Keratinocyte (primary cell): Measurements from ENCODE around the gene BCS1L. TPM values are rescaled to one million over a fixed set of nuclear protein-coding genes. Genes with fewer than 3 reads are reported as not detected.

Experiments used
- DNase-seq: peaks from one replicate; pipeline ENCODE4 v3.0.0-alpha.2; 2011; ENCODE audit warnings: low read depth, missing footprints, low spot score
- FAIRE-seq: peaks from 2 replicates; lab custom pipeline; 2011; peaks lifted over from hg19 to GRCh38; lab: Jason Lieb, UNC
- H2AFZ ChIP-seq: 2 replicates; pipeline ENCODE4 v1.6.0; 2012; ENCODE audit warnings: low read length, control low read depth, inconsistent platforms; ENCODE audit not compliant: control insufficient read depth
- H3K27ac ChIP-seq: 2 replicates; pipeline ENCODE4 v1.5.1; 2011; ENCODE audit warnings: low read length; ENCODE audit not compliant: control insufficient read depth, insufficient read depth
- H3K27me3 ChIP-seq: 3 replicates; pipeline ENCODE4 v1.6.0; 2011; ENCODE audit warnings: low read length; ENCODE audit not compliant: control insufficient read depth, insufficient read depth; ENCODE audit errors: extremely low read depth
- H3K36me3 ChIP-seq, 2 experiments: 2 replicates in 1 of 2; 3 replicates in 1 of 2; pipeline ENCODE4 v1.5.1; 2011; ENCODE audit warnings: low read length in 2 of 2, mild to moderate bottlenecking in 1 of 2; ENCODE audit not compliant: control insufficient read depth in 2 of 2, insufficient read depth in 2 of 2; ENCODE audit errors: extremely low read depth in 1 of 2
- H3K4me1 ChIP-seq: 3 replicates; pipeline ENCODE4 v1.5.1; 2011; ENCODE audit warnings: low read length; ENCODE audit not compliant: control insufficient read depth, insufficient read depth; ENCODE audit errors: extremely low read depth
- H3K4me2 ChIP-seq: 3 replicates; pipeline ENCODE4 v1.6.0; 2011; ENCODE audit warnings: low read depth, low read length; ENCODE audit not compliant: control insufficient read depth, insufficient read depth; ENCODE audit errors: extremely low read depth
- H3K4me3 ChIP-seq, 3 experiments: fragments of 200-600 bp in 1 of 3; sonication (generic) in 1 of 3; 2 replicates in 2 of 3; 3 replicates in 1 of 3; pipeline ENCODE4 v1.5.1; 2011 to 2016; ENCODE audit warnings: low read length in 3 of 3, mild to moderate bottlenecking in 3 of 3, control low read depth in 2 of 3, inconsistent platforms in 1 of 3, low read depth in 1 of 3, mixed read lengths in 1 of 3, mixed run types in 1 of 3, moderate library complexity in 1 of 3; ENCODE audit not compliant: control insufficient read depth in 2 of 3, insufficient read depth in 2 of 3; ENCODE audit errors: extremely low read depth in 1 of 3
- H3K79me2 ChIP-seq: 2 replicates; pipeline ENCODE4 v1.6.0; 2012; ENCODE audit warnings: low read length; ENCODE audit not compliant: control insufficient read depth, insufficient read depth
- H3K9ac ChIP-seq: 3 replicates; pipeline ENCODE4 v1.6.0; 2011; ENCODE audit warnings: low read length; ENCODE audit not compliant: control insufficient read depth, insufficient read depth; ENCODE audit errors: extremely low read depth
- H3K9me1 ChIP-seq: 3 replicates; pipeline ENCODE4 v1.6.0; 2011; ENCODE audit warnings: low read length; ENCODE audit not compliant: control insufficient read depth, insufficient read depth; ENCODE audit errors: extremely low read depth
- H3K9me3 ChIP-seq: 2 replicates; pipeline ENCODE4 v1.5.1; 2012; ENCODE audit warnings: low read depth, low read length; ENCODE audit not compliant: control insufficient read depth
- H4K20me1 ChIP-seq: 3 replicates; pipeline ENCODE4 v1.6.0; 2011; ENCODE audit warnings: low read length; ENCODE audit not compliant: control insufficient read depth, insufficient read depth; ENCODE audit errors: extremely low read depth
- EZH2 ChIP-seq: IDR thresholded peaks from one replicate; pipeline ENCODE4 v1.6.1; 2012; ENCODE audit warnings: inconsistent platforms, mild to moderate bottlenecking, low read length, moderate library complexity
- dilution Hi-C: fragments of 300-500 bp; cut with MboI; formaldehyde crosslinking; loops from one replicate; pipeline ENCODE4 v1.7.0; 2020; ENCODE audit warnings: low sequenced_read_pairs; ENCODE audit not compliant: extremely low pct_ligation_motif_present
- polyA plus RNA-seq, 5 experiments: library from polyadenylated mRNA; depleted of rRNA in 3 of 5; stranded (reverse) in 3 of 5; stranded (forward) in 1 of 5; unstranded in 1 of 5; fragments of >200 nt; gene quantifications; 1 replicate in 1 of 5; 2 replicates in 3 of 5; 3 replicates in 1 of 5; pipeline versions ENCODE4 v1.2.1 to v1.2.3, GENCODE V29; 2011 to 2012; ENCODE audit warnings: missing spikeins in 2 of 5, low read depth in 1 of 5, low replicate concordance in 1 of 5
- TF ChIP-seq, protein P1 (sequence below), 3 experiments: IDR thresholded peaks in 1 of 3; conservative IDR thresholded peaks in 1 of 3; optimal IDR thresholded peaks in 1 of 3; 2 replicates in 2 of 3; 3 replicates in 1 of 3; pipeline versions ENCODE3 to v1.5.1; 2011; ENCODE audit warnings: low read length in 3 of 3, mild to moderate bottlenecking in 3 of 3, moderate library complexity in 2 of 3, control low read depth in 1 of 3, inconsistent platforms in 1 of 3; ENCODE audit not compliant: insufficient read depth in 2 of 3; ENCODE audit errors: extremely low read depth in 1 of 3

The BCS1L gene
- polyA plus RNA-seq, 1 donor (not counting 4 experiments of a cell fraction or from before 2014, with no cell fraction given): 57.7 TPM

- DNase-seq: no peak
- H3K9me3 ChIP-seq: no peaks in the 10 kb centered on the region
- H3K9ac ChIP-seq: no peak overlapping the region
- peaks cover 2% of the 10 kb centered on the region for H4K20me1 ChIP-seq
- FAIRE-seq: no peak
- no peak for TF ChIP-seq EZH2
- TF ChIP-seq, protein P1, sequence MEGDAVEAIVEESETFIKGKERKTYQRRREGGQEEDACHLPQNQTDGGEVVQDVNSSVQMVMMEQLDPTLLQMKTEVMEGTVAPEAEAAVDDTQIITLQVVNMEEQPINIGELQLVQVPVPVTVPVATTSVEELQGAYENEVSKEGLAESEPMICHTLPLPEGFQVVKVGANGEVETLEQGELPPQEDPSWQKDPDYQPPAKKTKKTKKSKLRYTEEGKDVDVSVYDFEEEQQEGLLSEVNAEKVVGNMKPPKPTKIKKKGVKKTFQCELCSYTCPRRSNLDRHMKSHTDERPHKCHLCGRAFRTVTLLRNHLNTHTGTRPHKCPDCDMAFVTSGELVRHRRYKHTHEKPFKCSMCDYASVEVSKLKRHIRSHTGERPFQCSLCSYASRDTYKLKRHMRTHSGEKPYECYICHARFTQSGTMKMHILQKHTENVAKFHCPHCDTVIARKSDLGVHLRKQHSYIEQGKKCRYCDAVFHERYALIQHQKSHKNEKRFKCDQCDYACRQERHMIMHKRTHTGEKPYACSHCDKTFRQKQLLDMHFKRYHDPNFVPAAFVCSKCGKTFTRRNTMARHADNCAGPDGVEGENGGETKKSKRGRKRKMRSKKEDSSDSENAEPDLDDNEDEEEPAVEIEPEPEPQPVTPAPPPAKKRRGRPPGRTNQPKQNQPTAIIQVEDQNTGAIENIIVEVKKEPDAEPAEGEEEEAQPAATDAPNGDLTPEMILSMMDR (optimal IDR thresholded peaks at IDR 0.05 in 1 of 3, IDR thresholded peaks at IDR 0.05 in 1 of 3, conservative IDR thresholded peaks at IDR 0.05 in 1 of 3; ENCODE audit: extremely low read depth in 1 of 3, insufficient read depth in 2 of 3, low read length in 3 of 3): no peak
- no peaks in the 10 kb centered on the region for H3K27me3 ChIP-seq
- peaks cover 6% of the 10 kb centered on the region for H3K79me2 ChIP-seq
- H3K27ac ChIP-seq: no peak overlapping the region
- no peaks in the 10 kb centered on the region for H3K9me1 ChIP-seq
- H3K4me2 ChIP-seq: no peak overlapping the region
- no peak overlapping the region for H3K4me3 ChIP-seq
- no peaks in the 10 kb centered on the region for H3K4me1 ChIP-seq
- dilution Hi-C loops: no loop called here
- H3K36me3 ChIP-seq: peaks cover 49 to 59% of the 10 kb centered on the region in 2 experiments
- no peak overlapping the region for H2AFZ ChIP-seq
Measured at GRCh38 chr2:218638372-218638771, 21.1 kb upstream of the BCS1L start.

GRCh38 chr2:218642121-218642656 lies 17.3 kb upstream of the BCS1L start:
- H3K9me3 ChIP-seq: no peaks in the 10 kb centered on the region
- FAIRE-seq (no peak), DNase-seq (no peak)
- dilution Hi-C loops: no loop called here
- no peak overlapping the region for H3K9ac ChIP-seq
- no peak overlapping the region for H3K4me3 ChIP-seq
- H3K4me1 ChIP-seq: peaks cover 23% of the 10 kb centered on the region
- no peak overlapping the region for H3K4me2 ChIP-seq
- peaks cover 9% of the 10 kb centered on the region for H3K79me2 ChIP-seq
- H3K36me3 ChIP-seq: peaks cover 46 to 64% of the 10 kb centered on the region in 2 experiments
- TF ChIP-seq EZH2: no peak
- TF ChIP-seq, protein P1 (optimal IDR thresholded peaks at IDR 0.05 in 1 of 3, IDR thresholded peaks at IDR 0.05 in 1 of 3, conservative IDR thresholded peaks at IDR 0.05 in 1 of 3; ENCODE audit: extremely low read depth in 1 of 3, insufficient read depth in 2 of 3, low read length in 3 of 3): no peak
- no peak overlapping the region for H3K27ac ChIP-seq
- H3K27me3 ChIP-seq: no peaks in the 10 kb centered on the region
- H3K9me1 ChIP-seq: no peaks in the 10 kb centered on the region
- H2AFZ ChIP-seq: no peak overlapping the region
- peaks cover 3% of the 10 kb centered on the region for H4K20me1 ChIP-seq
